ENCODE results near the gene RTP5.
"Not testable (repeated sequence)": the region's sequence is repeated elsewhere in the genome, so short reads cannot be mapped to it uniquely, and the experiment has no call there.

DNA sequence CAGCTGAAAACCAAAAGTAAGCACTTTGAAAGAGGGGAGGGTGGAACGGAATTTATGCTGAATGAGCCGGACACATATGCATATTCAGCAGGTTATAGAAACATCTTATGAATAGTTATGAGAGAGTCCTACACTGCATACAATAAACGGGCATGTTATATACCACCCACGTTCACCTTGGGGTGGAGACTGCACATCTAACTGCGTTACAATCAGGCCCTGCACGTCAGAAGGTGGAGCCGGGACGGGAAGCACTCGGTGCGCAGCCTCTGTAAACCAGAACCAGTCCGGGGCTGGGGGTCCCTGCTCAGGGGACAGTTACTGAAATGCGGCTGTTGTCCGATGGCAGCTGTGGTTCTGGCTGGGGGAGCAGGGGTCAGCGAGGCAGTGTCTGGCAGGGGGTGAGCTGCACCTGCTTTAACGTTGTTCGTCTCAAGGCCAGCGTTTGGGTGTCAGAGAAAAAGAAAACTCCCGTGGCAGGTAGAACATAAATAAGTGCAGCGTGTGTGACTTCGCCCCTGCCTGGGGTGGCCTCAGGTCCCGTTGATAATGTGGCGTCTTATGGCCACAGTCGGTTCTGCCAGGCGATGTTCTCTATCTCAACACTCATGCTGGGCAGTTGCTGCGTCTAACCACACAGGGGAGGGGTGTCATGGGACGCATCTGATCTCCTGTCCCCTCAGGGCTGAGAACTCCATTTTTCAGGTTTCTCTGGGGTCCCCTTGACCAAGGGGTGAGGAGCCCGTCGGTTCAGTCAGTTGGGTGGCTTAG is 35.6 kb upstream of the RTP5 start:
- not testable (repeated sequence) for TF ChIP-seq EZH2 (IDR thresholded peaks at IDR 0.05; ENCODE audit: insufficient read depth, poor library complexity, severe bottlenecking); EZH2phosphoT487 (IDR thresholded peaks at IDR 0.05; ENCODE audit: insufficient read depth, low read depth)

Data from GM23248 (cell line).